Measurements from ENCODE around the gene SEC61B. TPM values are rescaled to one million over a fixed set of nuclear protein-coding genes. Genes with fewer than 3 reads are reported as not detected.

Gene SEC61B
- total and polyA plus RNA-seq, 10 of the 15 experiments (the other 5 are each of a cell fraction or from before 2014, with no cell fraction given), result 108 to 747 (median 301) TPM

DNA sequence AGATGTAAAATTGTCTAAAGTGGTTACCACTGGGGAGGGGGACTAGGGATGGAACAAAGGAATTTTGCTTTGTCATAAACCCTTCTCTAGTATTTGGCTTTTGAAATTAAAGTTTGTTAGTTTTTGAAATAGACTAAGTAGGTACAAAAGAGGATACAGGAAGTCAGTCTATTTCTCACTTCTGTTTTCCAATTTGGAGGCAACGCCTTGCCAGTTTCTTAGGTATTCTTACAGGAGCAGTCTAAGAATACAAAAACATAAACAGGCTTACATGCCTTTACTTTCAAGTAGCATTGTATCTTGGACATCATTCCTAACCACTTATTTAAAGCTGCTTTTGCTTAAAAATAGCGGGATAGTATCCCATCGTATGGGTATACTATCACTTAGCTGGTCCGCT lies 34.8 kb upstream of the SEC61B start (continued):
- TF ChIP-seq, protein P1, sequence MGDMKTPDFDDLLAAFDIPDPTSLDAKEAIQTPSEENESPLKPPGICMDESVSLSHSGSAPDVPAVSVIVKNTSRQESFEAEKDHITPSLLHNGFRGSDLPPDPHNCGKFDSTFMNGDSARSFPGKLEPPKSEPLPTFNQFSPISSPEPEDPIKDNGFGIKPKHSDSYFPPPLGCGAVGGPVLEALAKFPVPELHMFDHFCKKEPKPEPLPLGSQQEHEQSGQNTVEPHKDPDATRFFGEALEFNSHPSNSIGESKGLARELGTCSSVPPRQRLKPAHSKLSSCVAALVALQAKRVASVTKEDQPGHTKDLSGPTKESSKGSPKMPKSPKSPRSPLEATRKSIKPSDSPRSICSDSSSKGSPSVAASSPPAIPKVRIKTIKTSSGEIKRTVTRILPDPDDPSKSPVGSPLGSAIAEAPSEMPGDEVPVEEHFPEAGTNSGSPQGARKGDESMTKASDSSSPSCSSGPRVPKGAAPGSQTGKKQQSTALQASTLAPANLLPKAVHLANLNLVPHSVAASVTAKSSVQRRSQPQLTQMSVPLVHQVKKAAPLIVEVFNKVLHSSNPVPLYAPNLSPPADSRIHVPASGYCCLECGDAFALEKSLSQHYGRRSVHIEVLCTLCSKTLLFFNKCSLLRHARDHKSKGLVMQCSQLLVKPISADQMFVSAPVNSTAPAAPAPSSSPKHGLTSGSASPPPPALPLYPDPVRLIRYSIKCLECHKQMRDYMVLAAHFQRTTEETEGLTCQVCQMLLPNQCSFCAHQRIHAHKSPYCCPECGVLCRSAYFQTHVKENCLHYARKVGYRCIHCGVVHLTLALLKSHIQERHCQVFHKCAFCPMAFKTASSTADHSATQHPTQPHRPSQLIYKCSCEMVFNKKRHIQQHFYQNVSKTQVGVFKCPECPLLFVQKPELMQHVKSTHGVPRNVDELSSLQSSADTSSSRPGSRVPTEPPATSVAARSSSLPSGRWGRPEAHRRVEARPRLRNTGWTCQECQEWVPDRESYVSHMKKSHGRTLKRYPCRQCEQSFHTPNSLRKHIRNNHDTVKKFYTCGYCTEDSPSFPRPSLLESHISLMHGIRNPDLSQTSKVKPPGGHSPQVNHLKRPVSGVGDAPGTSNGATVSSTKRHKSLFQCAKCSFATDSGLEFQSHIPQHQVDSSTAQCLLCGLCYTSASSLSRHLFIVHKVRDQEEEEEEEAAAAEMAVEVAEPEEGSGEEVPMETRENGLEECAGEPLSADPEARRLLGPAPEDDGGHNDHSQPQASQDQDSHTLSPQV (IDR thresholded peaks at IDR 0.05), result no peak
- TF ChIP-seq, protein P2, sequence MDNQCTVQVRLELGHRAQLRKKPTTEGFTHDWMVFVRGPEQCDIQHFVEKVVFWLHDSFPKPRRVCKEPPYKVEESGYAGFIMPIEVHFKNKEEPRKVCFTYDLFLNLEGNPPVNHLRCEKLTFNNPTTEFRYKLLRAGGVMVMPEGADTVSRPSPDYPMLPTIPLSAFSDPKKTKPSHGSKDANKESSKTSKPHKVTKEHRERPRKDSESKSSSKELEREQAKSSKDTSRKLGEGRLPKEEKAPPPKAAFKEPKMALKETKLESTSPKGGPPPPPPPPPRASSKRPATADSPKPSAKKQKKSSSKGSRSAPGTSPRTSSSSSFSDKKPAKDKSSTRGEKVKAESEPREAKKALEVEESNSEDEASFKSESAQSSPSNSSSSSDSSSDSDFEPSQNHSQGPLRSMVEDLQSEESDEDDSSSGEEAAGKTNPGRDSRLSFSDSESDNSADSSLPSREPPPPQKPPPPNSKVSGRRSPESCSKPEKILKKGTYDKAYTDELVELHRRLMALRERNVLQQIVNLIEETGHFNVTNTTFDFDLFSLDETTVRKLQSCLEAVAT (IDR thresholded peaks at IDR 0.05), result peak; percentile 63; the same call in 1 of the 2 replicates
- peak in 1 of 2 experiments; percentile 67; a peak in 3 of 4 replicates for TF ChIP-seq IKZF2 (IDR thresholded peaks at IDR 0.05)
- peak; percentile 84 for TF ChIP-seq SPI1 (IDR thresholded peaks at IDR 0.05; ENCODE audit: borderline replicate concordance, insufficient read depth, low read depth, low read length)
- TF ChIP-seq IKZF1 (conservative IDR thresholded peaks at IDR 0.05), result peak; percentile 56; the same call in 1 of the 2 replicates

DNA sequence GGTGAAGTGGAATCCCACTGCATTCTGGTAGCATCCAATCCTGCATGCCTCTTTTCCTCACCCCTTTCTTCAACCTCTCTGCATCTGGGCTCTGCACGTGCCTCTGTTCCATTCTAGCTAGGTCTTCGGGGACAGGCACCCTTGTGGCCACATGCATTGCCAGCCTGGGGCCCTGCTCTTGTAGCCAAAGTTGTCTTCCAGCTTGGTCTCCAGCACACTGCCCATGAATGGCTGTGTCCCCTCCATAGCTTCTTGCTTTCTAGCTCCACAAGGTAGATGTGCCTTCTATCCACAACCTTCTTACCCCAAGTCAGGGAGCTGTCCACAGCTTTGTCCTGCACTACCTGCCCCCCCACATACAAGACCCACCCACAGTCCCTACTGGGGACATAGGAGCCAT lies 32.9 kb upstream of the SEC61B start:
- Histone ChIP-seq H3K79me2 (ENCODE audit: control insufficient read depth, insufficient read depth, low read length) (no peaks in the 10 kb centered on the region), H3K4me2 (ENCODE audit: control insufficient read depth, insufficient read depth) (no peak overlapping the region), H3K9ac (ENCODE audit: control insufficient read depth, insufficient read depth, low read length) (no peak overlapping the region), H3K9me3 (replicated peaks; ENCODE audit: control insufficient read depth, insufficient read depth, low read length) (no peaks in the 10 kb centered on the region), H3K27ac (ENCODE audit: control insufficient read depth, insufficient read depth) (no peak overlapping the region), H3K4me1 (ENCODE audit: control insufficient read depth, insufficient read depth, low read length) (peaks cover 28% of the 10 kb centered on the region), H2AFZ (ENCODE audit: control insufficient read depth, low read depth, low read length) (no peak overlapping the region), H3K27me3 (replicated peaks in 1 of 2; ENCODE audit: control insufficient read depth in 2 of 2, insufficient read depth in 2 of 2, low read length in 1 of 2) (no peaks in the 10 kb centered on the region), H3K4me3 (no peak overlapping the region), H3K36me3 (ENCODE audit: control insufficient read depth in 2 of 2, insufficient read depth in 2 of 2, low read length in 1 of 2) (no peaks in the 10 kb centered on the region), H4K20me1 (ENCODE audit: control insufficient read depth, insufficient read depth) (no peaks in the 10 kb centered on the region)
- BruUV-seq (replicated peaks), result no TSS peak
- CTCF ChIA-PET, result interaction anchor here (0.8 to 9.3 kb wide), 5 partner anchors 8 to 75 kb away, joined by 3 to 131 read pairs (median 96); no protein-coding TSS in a partner anchor
- TF ChIP-seq, protein P3, sequence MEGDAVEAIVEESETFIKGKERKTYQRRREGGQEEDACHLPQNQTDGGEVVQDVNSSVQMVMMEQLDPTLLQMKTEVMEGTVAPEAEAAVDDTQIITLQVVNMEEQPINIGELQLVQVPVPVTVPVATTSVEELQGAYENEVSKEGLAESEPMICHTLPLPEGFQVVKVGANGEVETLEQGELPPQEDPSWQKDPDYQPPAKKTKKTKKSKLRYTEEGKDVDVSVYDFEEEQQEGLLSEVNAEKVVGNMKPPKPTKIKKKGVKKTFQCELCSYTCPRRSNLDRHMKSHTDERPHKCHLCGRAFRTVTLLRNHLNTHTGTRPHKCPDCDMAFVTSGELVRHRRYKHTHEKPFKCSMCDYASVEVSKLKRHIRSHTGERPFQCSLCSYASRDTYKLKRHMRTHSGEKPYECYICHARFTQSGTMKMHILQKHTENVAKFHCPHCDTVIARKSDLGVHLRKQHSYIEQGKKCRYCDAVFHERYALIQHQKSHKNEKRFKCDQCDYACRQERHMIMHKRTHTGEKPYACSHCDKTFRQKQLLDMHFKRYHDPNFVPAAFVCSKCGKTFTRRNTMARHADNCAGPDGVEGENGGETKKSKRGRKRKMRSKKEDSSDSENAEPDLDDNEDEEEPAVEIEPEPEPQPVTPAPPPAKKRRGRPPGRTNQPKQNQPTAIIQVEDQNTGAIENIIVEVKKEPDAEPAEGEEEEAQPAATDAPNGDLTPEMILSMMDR (IDR thresholded peaks at IDR 0.05 in 2 of 3, conservative IDR thresholded peaks at IDR 0.05 in 1 of 3; ENCODE audit: control insufficient read depth in 2 of 3, extremely low read depth in 1 of 3, insufficient read depth in 1 of 3, low read depth in 3 of 3, low read length in 3 of 3), result no peak
- TF ChIP-seq EGR1 (IDR thresholded peaks at IDR 0.05; ENCODE audit: borderline replicate concordance in 1 of 2, low read depth in 2 of 2, low read length in 2 of 2), result no peak
- RAD21 ChIA-PET (ENCODE audit: unreplicated experiment), result interaction anchor here (1.0 to 8.9 kb wide), 5 partner anchors 8 to 44 kb away, joined by 3 to 121 read pairs (median 3); partner anchors contain the start of genes ALG2 and SEC61B
- ATAC-seq, result no peak
- no peak for FAIRE-seq
- WGBS (ENCODE audit: insufficient coverage, insufficient replicate concordance, low lambda C conversion rate, missing lambda C conversion rate), result 53% methylated on average over 2 of the region's 2 CpGs
- POLR2A ChIA-PET, result interaction anchor here (2.3 to 4.1 kb wide), 2 partner anchors 8 to 33 kb away, joined by 8 to 31 read pairs; partner anchors contain the start of genes ALG2 and SEC61B
- intact Hi-C loops (cut with micrococcal nuclease; ENCODE audit: unreplicated experiment), result loop anchor here (10.0 kb wide), 4 partner anchors 176 to 1246 kb away; partner anchors contain the start of genes ERP44 and INVS
- SMC1A ChIA-PET (ENCODE audit: uncharacterized antibody, unreplicated experiment), result interaction anchor here (1.6 to 12.4 kb wide), 4 partner anchors 9 to 86 kb away, joined by 3 to 189 read pairs (median 109); partner anchors contain the start of genes ALG2 and SEC61B
- no peak for DNase-seq (ENCODE audit: low read depth, low spot score)
- in situ Hi-C loops (cut with MboI), result loop anchor here (10.0 kb wide), 2 partner anchors 1036 to 1136 kb away; no protein-coding TSS in a partner anchor

Measured in GM12878 (cell line).